HG03442 (cell line): Measurements from ENCODE around the gene TRIM10.
"Not testable (repeated sequence)": the region's sequence is repeated elsewhere in the genome, so short reads cannot be mapped to it uniquely, and the experiment has no call there.

ENCODE experiments used
- ATAC-seq: cut with Tn5 transposase; IDR thresholded peaks from one replicate; pipeline ENCODE4 v1.9.1; 2021; ENCODE audit warnings: mild to moderate bottlenecking, moderate library complexity; ENCODE audit not compliant: unreplicated experiment

TRIM10 gene

GRCh38 chr6:30154709-30155519, 6.1 kb downstream of the TRIM10 start:
- no peak for ATAC-seq

GRCh38 chr6:30154061-30154460, 7.0 kb downstream of the TRIM10 start:
- ATAC-seq: no peak

- no peak for ATAC-seq
These were observed 8.0 kb downstream of the TRIM10 start for GRCh38 chr6:30152910-30153610.

GRCh38 chr6:30152016-30152673, 8.9 kb downstream of the TRIM10 start:
- no peak for ATAC-seq

GRCh38 chr6:30151580-30151979, 9.4 kb downstream of the TRIM10 start:
- ATAC-seq: no peak

GRCh38 chr6:30150671-30151395, 10.2 kb downstream of the TRIM10 start:
- no peak for ATAC-seq

GRCh38 chr6:30149858-30150550, 11.0 kb downstream of the TRIM10 start:
- no peak for ATAC-seq

- ATAC-seq: no peak
These were observed 11.8 kb downstream of the TRIM10 start for GRCh38 chr6:30149234-30149633.

GRCh38 chr6:30147096-30147495, 13.9 kb downstream of the TRIM10 start:
- ATAC-seq: no peak

- no peak for ATAC-seq
These were observed 15.2 kb downstream of the TRIM10 start for GRCh38 chr6:30145818-30146217.

- ATAC-seq: no peak
These were observed 16.2 kb downstream of the TRIM10 start for GRCh38 chr6:30144811-30145210.

- ATAC-seq: no peak
These were observed 17.2 kb downstream of the TRIM10 start for GRCh38 chr6:30143780-30144179.

- ATAC-seq: no peak
These were observed 18.3 kb downstream of the TRIM10 start for GRCh38 chr6:30142665-30143064.

- not testable (repeated sequence) for ATAC-seq
These were observed 20.8 kb downstream of the TRIM10 start for GRCh38 chr6:30140240-30140639.

- ATAC-seq: no peak
These were observed 24.3 kb downstream of the TRIM10 start for GRCh38 chr6:30136570-30137286.

- ATAC-seq: no peak
These were observed 25.3 kb downstream of the TRIM10 start, which contains the start of gene TRIM40 for GRCh38 chr6:30135757-30136156. TSS of gene TRIM40 (plus strand) at chr6:30136140. CDS start at chr6:30137037, 897 bp downstream.

GRCh38 chr6:30135147-30135546, 25.9 kb downstream of the TRIM10 start:
- ATAC-seq: no peak

- ATAC-seq: no peak
These were observed 29.0 kb downstream of the TRIM10 start for GRCh38 chr6:30131947-30132497.
